PC-3 (cell line): ENCODE results near the gene GPC6. TPM values are rescaled to one million over a fixed set of nuclear protein-coding genes. Genes with fewer than 3 reads are reported as not detected.

ENCODE experiments used
- ATAC-seq: fragments of 200-7000 bp; cut with Tn5 transposase; 2 replicates; pipeline ENCODE4 v1.9.1; 2020; ENCODE audit warnings: mild to moderate bottlenecking, moderate library complexity
- BruUV-seq: library from RNA; stranded (reverse); fragments of 400-500 nt; replicated peaks from 2 replicates; lab custom pipeline; 2021; lab: Mats Ljungman, UMichigan
- CTCF ChIA-PET: fragments of 300-600 bp; sonication (Branson Sonifier 250); formaldehyde crosslinking; loops from one replicate; lab custom pipeline; 2022; ENCODE audit warnings: antibody characterized with exemption; lab: Charles Lee
- POLR2A ChIA-PET: fragments of 300-600 bp; sonication (Branson Sonifier 250); formaldehyde crosslinking; loops from one replicate; lab custom pipeline; 2022; ENCODE audit warnings: antibody characterized with exemption; ENCODE audit not compliant: unreplicated experiment; lab: Charles Lee
- DNase-seq: peaks from one replicate; pipeline ENCODE4 v3.0.0-alpha.2; 2015
- H2AFZ ChIP-seq: fragments of 300-600 bp; sonication (generic); 2 replicates; pipeline ENCODE4 v1.6.0; 2016; ENCODE audit warnings: antibody characterized with exemption, low read length
- H3F3A ChIP-seq: fragments of 300-600 bp; sonication (generic); one replicate; pipeline ENCODE4 v1.6.0; 2017; ENCODE audit warnings: antibody characterized with exemption, low read length, control low read depth, mild to moderate bottlenecking; ENCODE audit not compliant: unreplicated experiment
- H3K27ac ChIP-seq: fragments of 300-600 bp; sonication (generic); 2 replicates; pipeline ENCODE4 v1.5.1; 2016; ENCODE audit warnings: mild to moderate bottlenecking, low read length
- H3K27me3 ChIP-seq: fragments of 300-600 bp; sonication (generic); 2 replicates; pipeline ENCODE4 v1.6.1; 2016; ENCODE audit warnings: low read length, mixed read lengths
- H3K36me3 ChIP-seq: fragments of 300-600 bp; sonication (generic); 2 replicates; pipeline ENCODE4 v1.6.1; 2016; ENCODE audit warnings: low read depth, mixed run types, low read length, mixed read lengths
- H3K4me1 ChIP-seq: fragments of 300-600 bp; sonication (generic); 2 replicates; pipeline ENCODE4 v1.5.1; 2016; ENCODE audit warnings: low read length; ENCODE audit not compliant: insufficient read depth
- H3K4me2 ChIP-seq: fragments of 300-600 bp; sonication (generic); 2 replicates; pipeline ENCODE4 v1.6.0; 2016; ENCODE audit warnings: low read length
- H3K4me3 ChIP-seq: fragments of 300-600 bp; sonication (generic); 2 replicates; pipeline ENCODE4 v1.5.1; 2016; ENCODE audit warnings: mild to moderate bottlenecking, low read length, mixed read lengths
- H3K79me2 ChIP-seq: fragments of 300-600 bp; sonication (generic); 2 replicates; pipeline ENCODE4 v1.6.1; 2017; ENCODE audit warnings: low read length, mixed read lengths
- H3K9ac ChIP-seq: fragments of 300-600 bp; sonication (generic); 2 replicates; pipeline ENCODE4 v1.6.0; 2016; ENCODE audit warnings: mild to moderate bottlenecking, low read length
- H3K9me2 ChIP-seq: fragments of 300-600 bp; sonication (generic); replicated peaks from 2 replicates; pipeline ENCODE4 v1.6.1; 2016; ENCODE audit warnings: mixed run types, low read length, mixed read lengths
- H3K9me3 ChIP-seq: fragments of 300-600 bp; sonication (generic); 2 replicates; pipeline ENCODE4 v1.6.1; 2016; ENCODE audit warnings: low read length, mixed read lengths
- H4K20me1 ChIP-seq: fragments of 300-600 bp; sonication (generic); 2 replicates; pipeline ENCODE4 v1.6.1; 2016; ENCODE audit warnings: low read length, mixed read lengths
- CTCF ChIP-seq: fragments of 300-600 bp; sonication (generic); conservative IDR thresholded peaks from 2 replicates; pipeline ENCODE4 v1.5.1; 2017; ENCODE audit warnings: antibody characterized with exemption, low read depth, mild to moderate bottlenecking, low read length
- EZH2 ChIP-seq: fragments of 300-600 bp; sonication (generic); IDR thresholded peaks from one replicate; pipeline ENCODE4 v1.6.1; 2017; ENCODE audit warnings: antibody characterized with exemption, mild to moderate bottlenecking, low read length; ENCODE audit not compliant: unreplicated experiment
- EZH2phosphoT487 ChIP-seq: fragments of 300-600 bp; sonication (generic); IDR thresholded peaks from 2 replicates; pipeline ENCODE4 v1.6.1; 2018; ENCODE audit warnings: mild to moderate bottlenecking, antibody characterized with exemption, low read length, borderline replicate concordance
- intact Hi-C: fragments of 100-400 bp; cut with micrococcal nuclease; formaldehyde crosslinking; loops from 2 replicates; pipeline ENCODE4 v1.9.0; 2023
- total RNA-seq: library from RNA; depleted of rRNA; stranded (reverse); fragments of >200 nt; gene quantifications from 2 replicates; pipeline ENCODE4 v1.2.3, GENCODE V29; 2014

GPC6 gene
- total RNA-seq, 1 experiment from 2014 or later = 3.5 TPM

GRCh38 chr13:94345374-94346195, 1119.0 kb downstream of the GPC6 start:
- 0 out of 2 replicates have a peak, but pooled peaks cover 4% of the 10 kb centered on the region for H3K4me1 ChIP-seq
- TF ChIP-seq EZH2 = no peak
- TF ChIP-seq CTCF = peak; percentile 37; the same call in 1 of the 2 replicates
- TF ChIP-seq EZH2phosphoT487 = no peak
- ATAC-seq (peak; percentile 56), DNase-seq (peak; percentile 19)
- no peaks in the 10 kb centered on the region for H3K27me3 ChIP-seq
- POLR2A ChIA-PET = no interaction called here
- H3F3A ChIP-seq = no peaks in the 10 kb centered on the region
- no peaks in the 10 kb centered on the region for H3K36me3 ChIP-seq
- H2AFZ ChIP-seq = no peak overlapping the region
- H3K4me3 ChIP-seq = no peak overlapping the region
- intact Hi-C loops = loop anchor here (5.0 to 10.0 kb wide), 2 partner anchors 73 to 271 kb away; no protein-coding TSS in a partner anchor
- H3K9me3 ChIP-seq = no peaks in the 10 kb centered on the region
- no TSS peak for BruUV-seq
- no peaks in the 10 kb centered on the region for H4K20me1 ChIP-seq
- CTCF ChIA-PET = no interaction called here
- no peak overlapping the region for H3K27ac ChIP-seq
- no peak overlapping the region for H3K4me2 ChIP-seq
- no peaks in the 10 kb centered on the region for H3K9me2 ChIP-seq
- H3K9ac ChIP-seq = no peak overlapping the region
- no peaks in the 10 kb centered on the region for H3K79me2 ChIP-seq

- H3F3A ChIP-seq = no peaks in the 10 kb centered on the region
- H3K36me3 ChIP-seq = no peaks in the 10 kb centered on the region
- no peaks in the 10 kb centered on the region for H3K9me3 ChIP-seq
- H3K4me1 ChIP-seq = peaks cover 4% of the 10 kb centered on the region; the same call in 1 of the 2 replicates
- DNase-seq = no peak
- H4K20me1 ChIP-seq = no peaks in the 10 kb centered on the region
- H3K4me2 ChIP-seq = no peak overlapping the region
- TF ChIP-seq EZH2 (no peak), EZH2phosphoT487 (no peak), CTCF (no peak)
- no peaks in the 10 kb centered on the region for H3K27me3 ChIP-seq
- H3K9me2 ChIP-seq = no peaks in the 10 kb centered on the region
- H3K9ac ChIP-seq = no peak overlapping the region
- H3K79me2 ChIP-seq = no peaks in the 10 kb centered on the region
- CTCF ChIA-PET = no interaction called here
- intact Hi-C loops = loop anchor here (5.0 to 10.0 kb wide), 2 partner anchors 74 to 272 kb away; no protein-coding TSS in a partner anchor
- no TSS peak for BruUV-seq
- no peak overlapping the region for H3K4me3 ChIP-seq
- no peak overlapping the region for H3K27ac ChIP-seq
- no peak for ATAC-seq
- POLR2A ChIA-PET = no interaction called here
- H2AFZ ChIP-seq = no peak overlapping the region
Measured at GRCh38 chr13:94346261-94347019, 1119.8 kb downstream of the GPC6 start.
